Measurements from ENCODE around the gene ZNF227. TPM values are rescaled to one million over a fixed set of nuclear protein-coding genes. Genes with fewer than 3 reads are reported as not detected.
A peak's percentile ranks its signal among the peaks of the same experiment; 100 is the strongest.
"Not testable (repeated sequence)": the region's sequence is repeated elsewhere in the genome, so short reads cannot be mapped to it uniquely, and the experiment has no call there.

Gene ZNF227
- polyA plus RNA-seq (2011; rRNA removed) (5.9 and 7.7 TPM in 2 replicates), polyA minus RNA-seq (2011; rRNA and poly(A)+ RNA removed) (7.7 and 11.1 TPM in 2 replicates)

GRCh38 chr19:44212250-44212865 is at the start of gene ZNF227:
Gene ZNF227, plus strand, starts transcription at chr19:44212532. Its CDS starts 5,261 bp downstream, at chr19:44217793.
- Histone ChIP-seq H3K36me3 (ENCODE audit: control insufficient read depth, insufficient read depth, low read length) (peaks cover 4% of the 10 kb centered on the region; the same call in 1 of the 2 replicates), H3K27me3 (ENCODE audit: control insufficient read depth, insufficient read depth, low read length) (no peaks in the 10 kb centered on the region), H3K4me3 (ENCODE audit: low read depth, low read length) (peak within 1 kb of the TSS; percentile 94)
- ChIA-PET POLR2A (no interaction called here), CTCF (interaction anchor here (0.5 to 0.9 kb wide), 3 partner anchors 20 to 311 kb away, joined by 3 to 5 read pairs (median 4); no protein-coding TSS in a partner anchor)
- peak; percentile 89 for DNase-seq (ENCODE audit: low read depth)
- no peak for TF ChIP-seq CTCF (IDR thresholded peaks at IDR 0.05; ENCODE audit: insufficient read depth, low read depth, low read length)

GRCh38 chr19:44163789-44164188 is 48.5 kb upstream of the ZNF227 start:
- ChIA-PET CTCF (interaction anchor here (1.6 kb wide), 1 partner anchor 43 kb away, joined by 5 read pairs; no protein-coding TSS in a partner anchor), POLR2A (no interaction called here)
- Histone ChIP-seq H3K36me3 (ENCODE audit: control insufficient read depth, insufficient read depth, low read length) (peaks cover 4% of the 10 kb centered on the region; the same call in 1 of the 2 replicates), H3K4me3 (ENCODE audit: low read depth, low read length) (no peak overlapping the region), H3K27me3 (ENCODE audit: control insufficient read depth, insufficient read depth, low read length) (no peaks in the 10 kb centered on the region)
- no peak for DNase-seq (ENCODE audit: low read depth)
- TF ChIP-seq CTCF (IDR thresholded peaks at IDR 0.05; ENCODE audit: insufficient read depth, low read depth, low read length): no peak

GRCh38 chr19:44164327-44164672 is 48.0 kb upstream of the ZNF227 start:
- H3K27me3 ChIP-seq (ENCODE audit: control insufficient read depth, insufficient read depth, low read length): no peaks in the 10 kb centered on the region
- H3K36me3 ChIP-seq (ENCODE audit: control insufficient read depth, insufficient read depth, low read length): peaks cover 4% of the 10 kb centered on the region; the same call in 1 of the 2 replicates
- POLR2A ChIA-PET: no interaction called here
- no peak for DNase-seq (ENCODE audit: low read depth)
- peak overlapping the region; percentile 28 for H3K4me3 ChIP-seq (ENCODE audit: low read depth, low read length)
- no peak for TF ChIP-seq CTCF (IDR thresholded peaks at IDR 0.05; ENCODE audit: insufficient read depth, low read depth, low read length)
- CTCF ChIA-PET: interaction anchor here (1.6 kb wide), 1 partner anchor 43 kb away, joined by 5 read pairs; no protein-coding TSS in a partner anchor

- POLR2A ChIA-PET: interaction anchor here (0.6 kb wide), 1 partner anchor 1883 kb away, joined by 3 read pairs; no protein-coding TSS in a partner anchor
- CTCF ChIA-PET: interaction anchor here (1.0 to 1.6 kb wide), 2 partner anchors 12 to 42 kb away, joined by 4 to 5 read pairs; no protein-coding TSS in a partner anchor
- TF ChIP-seq CTCF (IDR thresholded peaks at IDR 0.05; ENCODE audit: insufficient read depth, low read depth, low read length): no peak
Measured at GRCh38 chr19:44164673-44165512, 47.4 kb upstream of the ZNF227 start, which contains the start of gene ZNF226. Gene ZNF226, plus strand, starts transcription at chr19:44165100. Its CDS starts 4,981 bp downstream, at chr19:44170081.

GRCh38 chr19:44170660-44171059 is 41.7 kb upstream of the ZNF227 start:
- H3K27me3 ChIP-seq (ENCODE audit: control insufficient read depth, insufficient read depth, low read length); DNase-seq (ENCODE audit: low read depth); CTCF ChIA-PET; H3K4me3 ChIP-seq (ENCODE audit: low read depth, low read length); POLR2A ChIA-PET: not testable (repeated sequence)
- H3K36me3 ChIP-seq (ENCODE audit: control insufficient read depth, insufficient read depth, low read length): peaks cover 21% of the 10 kb centered on the region

More at GRCh38 chr19:44164673-44165512, 47.4 kb upstream of the ZNF227 start, which contains the start of gene ZNF226:
- no peaks in the 10 kb centered on the region for H3K27me3 ChIP-seq (ENCODE audit: control insufficient read depth, insufficient read depth, low read length)
- peak; percentile 97 for DNase-seq (ENCODE audit: low read depth)
- peaks cover 5% of the 10 kb centered on the region; the same call in 1 of the 2 replicates for H3K36me3 ChIP-seq (ENCODE audit: control insufficient read depth, insufficient read depth, low read length)
- peak within 1 kb of the TSS; percentile 75 for H3K4me3 ChIP-seq (ENCODE audit: low read depth, low read length)

All from BJ (cell line).